Stomach (tissue), 9 donors: ENCODE measurements around the gene CPNE9. TPM values are rescaled to one million over a fixed set of nuclear protein-coding genes. Genes with fewer than 3 reads are reported as not detected.
A peak's percentile ranks its signal among the peaks of the same experiment; 100 is the strongest.

ENCODE experiments used
- DNase-seq, 2 donors: peaks; one replicate each; pipeline versions ENCODE4 v3.0.0 to v3.0.0-alpha.2; 2013 to 2019
- H3K27ac ChIP-seq, 5 donors: fragments of 200-600 bp in 4 of 5; sonication (generic) in 4 of 5; one replicate each; pipeline ENCODE4 v1.5.1; 2013 to 2019; ENCODE audit warnings: mild to moderate bottlenecking in 1 of 5, moderate library complexity in 1 of 5
- H3K27me3 ChIP-seq, 3 donors: fragments of 200-600 bp; sonication (generic); one replicate each; pipeline ENCODE4 v1.5.1; 2017 to 2019; ENCODE audit warnings: mixed run types in 1 of 3
- H3K36me3 ChIP-seq, 4 donors: fragments of 200-600 bp; sonication (generic); 1 replicate in 3 of 4; 2 replicates in 1 of 4; pipeline ENCODE4 v1.5.1; 2016 to 2019
- H3K4me1 ChIP-seq, 4 donors: fragments of 200-600 bp; sonication (generic); one replicate each; pipeline ENCODE4 v1.5.1; 2016 to 2019
- H3K4me3 ChIP-seq, 4 donors: fragments of 200-600 bp; sonication (generic) in 3 of 4; one replicate each; pipeline ENCODE4 v1.5.1; 2016 to 2019; ENCODE audit warnings: mild to moderate bottlenecking in 1 of 4
- H3K9me3 ChIP-seq, 4 donors: fragments of 200-600 bp; sonication (generic); one replicate each; pipeline ENCODE4 v1.5.1; 2016 to 2019
- EP300 ChIP-seq: sonication (generic); formaldehyde crosslinking; IDR thresholded peaks from one replicate; pipeline ENCODE4 v1.6.1; 2017; ENCODE audit warnings: antibody characterized with exemption
- POLR2A ChIP-seq, 4 donors: fragments of 450-650 bp; IDR thresholded peaks; one replicate each; pipeline ENCODE4 v1.6.1; 2016; ENCODE audit warnings: antibody characterized with exemption in 4 of 4, control low read depth in 2 of 4, mild to moderate bottlenecking in 1 of 4, moderate library complexity in 1 of 4
- POLR2AphosphoS5 ChIP-seq, 3 donors: sonication (generic); formaldehyde crosslinking; IDR thresholded peaks; one replicate each; pipeline ENCODE4 v1.6.1; 2016; ENCODE audit warnings: antibody characterized with exemption in 3 of 3
- WGBS, 5 donors: extraction: QIAGEN DNeasy Blood & Tissue Kit in 3 of 5; methylation state at CpG; one replicate each; pipeline versions ENCODE4 v1.1.5 to v1.1.7; 2013 to 2018; 5-methylcytosine and 5-hydroxymethylcytosine counted together
- intact Hi-C: fragments of 100-400 bp; cut with DNase I; formaldehyde crosslinking; loops from one replicate; pipeline ENCODE4 v1.15.1; 2023; ENCODE audit warnings: low total_unique reads
- polyA plus RNA-seq, 3 donors: library from polyadenylated mRNA; stranded (reverse); fragments of 200-250 nt; gene quantifications; one replicate each; pipeline ENCODE4 v1.2.3, GENCODE V29; 2013
- total RNA-seq, 5 donors: library from RNA; depleted of rRNA; stranded (reverse); fragments of >200 nt; gene quantifications; one replicate each; pipeline versions ENCODE4 v1.1.0 to v1.2.3, GENCODE V29; 2014 to 2016
- TF ChIP-seq, protein P1 (sequence below), 7 experiments: fragments of 450-650 bp in 4 of 7; fragments of 200-600 bp in 3 of 7; sonication (generic) in 3 of 7; IDR thresholded peaks; one replicate each; pipeline ENCODE4 v1.5.1; 2016 to 2019; ENCODE audit warnings: antibody characterized with exemption in 7 of 7, control low read depth in 2 of 7, mild to moderate bottlenecking in 1 of 7
- donor health status: healthy with polysubstance abuse.
- donor health status: Bipolar disorder and iron deficiency.
- donor health status: healthy.

The CPNE9 gene
- total and polyA plus RNA-seq, 8 donors = 0.10 to 0.19 TPM; not detected in 6

DNA sequence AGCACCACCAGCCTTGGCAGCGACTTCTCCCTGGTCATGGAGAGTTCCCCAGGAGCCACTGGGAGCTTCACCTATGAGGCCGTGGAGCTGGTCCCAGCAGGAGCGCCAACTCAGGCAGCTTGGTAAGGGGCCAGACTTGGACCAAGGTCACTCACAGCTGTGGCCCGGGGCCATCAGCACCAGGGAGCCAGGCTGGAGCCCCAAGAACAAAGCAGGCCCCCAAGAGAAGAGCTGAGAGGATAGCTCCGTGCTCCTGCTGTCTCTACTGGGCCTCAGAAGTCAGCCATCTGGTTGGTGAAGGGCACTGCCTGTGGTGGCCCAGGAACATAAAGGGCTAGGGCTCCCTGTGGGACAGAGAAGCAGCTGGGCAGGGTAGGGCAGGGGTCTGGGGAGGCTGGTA lies 14.7 kb upstream of the CPNE9 start:
- intact Hi-C loops = no loop called here

DNA sequence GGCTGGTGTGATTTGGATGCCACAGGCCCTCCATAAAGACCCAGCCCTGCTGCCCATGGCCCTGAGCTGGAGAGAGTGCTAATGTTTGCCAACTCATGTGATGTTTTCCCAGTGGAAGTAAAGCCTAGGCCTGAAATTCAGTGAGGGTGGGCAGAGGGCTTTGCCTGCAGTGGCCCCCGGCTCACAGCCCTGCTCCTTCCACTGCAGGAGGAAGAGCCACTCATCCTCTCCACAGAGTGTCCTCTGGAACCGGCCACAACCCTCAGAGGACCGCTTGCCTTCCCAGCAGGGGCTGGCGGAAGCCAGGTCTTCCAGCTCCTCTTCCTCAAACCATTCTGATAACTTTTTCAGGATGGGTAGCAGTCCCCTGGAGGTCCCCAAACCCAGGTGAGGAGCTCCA lies 13.9 kb upstream of the CPNE9 start:
- 95 to 100% (median 98%) methylated on average over 4 of the region's 4 CpGs; no CpG with 5 or more reads in 1 of the 5 donors for WGBS, 5 donors
- Histone ChIP-seq H3K4me3 (no peak overlapping the region), H3K27me3 (no peaks in the 10 kb centered on the region), H3K36me3 (peaks cover 73 to 100% (median 100%) of the 10 kb centered on the region in 4 donors), H3K27ac (no peak overlapping the region), H3K9me3 (no peaks in the 10 kb centered on the region), H3K4me1 (no peaks in the 10 kb centered on the region)
- DNase-seq = no peak
- intact Hi-C loops = no loop called here
- TF ChIP-seq EP300 = no peak
- TF ChIP-seq POLR2AphosphoS5 (IDR thresholded peaks at IDR 0.05) = no peak
- TF ChIP-seq, protein P1, sequence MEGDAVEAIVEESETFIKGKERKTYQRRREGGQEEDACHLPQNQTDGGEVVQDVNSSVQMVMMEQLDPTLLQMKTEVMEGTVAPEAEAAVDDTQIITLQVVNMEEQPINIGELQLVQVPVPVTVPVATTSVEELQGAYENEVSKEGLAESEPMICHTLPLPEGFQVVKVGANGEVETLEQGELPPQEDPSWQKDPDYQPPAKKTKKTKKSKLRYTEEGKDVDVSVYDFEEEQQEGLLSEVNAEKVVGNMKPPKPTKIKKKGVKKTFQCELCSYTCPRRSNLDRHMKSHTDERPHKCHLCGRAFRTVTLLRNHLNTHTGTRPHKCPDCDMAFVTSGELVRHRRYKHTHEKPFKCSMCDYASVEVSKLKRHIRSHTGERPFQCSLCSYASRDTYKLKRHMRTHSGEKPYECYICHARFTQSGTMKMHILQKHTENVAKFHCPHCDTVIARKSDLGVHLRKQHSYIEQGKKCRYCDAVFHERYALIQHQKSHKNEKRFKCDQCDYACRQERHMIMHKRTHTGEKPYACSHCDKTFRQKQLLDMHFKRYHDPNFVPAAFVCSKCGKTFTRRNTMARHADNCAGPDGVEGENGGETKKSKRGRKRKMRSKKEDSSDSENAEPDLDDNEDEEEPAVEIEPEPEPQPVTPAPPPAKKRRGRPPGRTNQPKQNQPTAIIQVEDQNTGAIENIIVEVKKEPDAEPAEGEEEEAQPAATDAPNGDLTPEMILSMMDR (IDR thresholded peaks at IDR 0.05) = no peak
- TF ChIP-seq POLR2A (IDR thresholded peaks at IDR 0.05) = no peak

More for the DNA sequence above, 14.7 kb upstream of the CPNE9 start:
- Histone ChIP-seq H3K4me1 (no peaks in the 10 kb centered on the region), H3K27ac (no peak overlapping the region), H3K36me3 (peaks cover 81 to 100% (median 100%) of the 10 kb centered on the region in 4 donors), H3K9me3 (no peaks in the 10 kb centered on the region), H3K27me3 (no peaks in the 10 kb centered on the region), H3K4me3 (no peak overlapping the region)
- DNase-seq = no peak
- TF ChIP-seq POLR2AphosphoS5 (IDR thresholded peaks at IDR 0.05) = no peak
- TF ChIP-seq, protein P1 (IDR thresholded peaks at IDR 0.05) = no peak
- 90 to 98% (median 93%) methylated on average over 4 to 5 of the region's 5 CpGs for WGBS, 5 donors

DNA sequence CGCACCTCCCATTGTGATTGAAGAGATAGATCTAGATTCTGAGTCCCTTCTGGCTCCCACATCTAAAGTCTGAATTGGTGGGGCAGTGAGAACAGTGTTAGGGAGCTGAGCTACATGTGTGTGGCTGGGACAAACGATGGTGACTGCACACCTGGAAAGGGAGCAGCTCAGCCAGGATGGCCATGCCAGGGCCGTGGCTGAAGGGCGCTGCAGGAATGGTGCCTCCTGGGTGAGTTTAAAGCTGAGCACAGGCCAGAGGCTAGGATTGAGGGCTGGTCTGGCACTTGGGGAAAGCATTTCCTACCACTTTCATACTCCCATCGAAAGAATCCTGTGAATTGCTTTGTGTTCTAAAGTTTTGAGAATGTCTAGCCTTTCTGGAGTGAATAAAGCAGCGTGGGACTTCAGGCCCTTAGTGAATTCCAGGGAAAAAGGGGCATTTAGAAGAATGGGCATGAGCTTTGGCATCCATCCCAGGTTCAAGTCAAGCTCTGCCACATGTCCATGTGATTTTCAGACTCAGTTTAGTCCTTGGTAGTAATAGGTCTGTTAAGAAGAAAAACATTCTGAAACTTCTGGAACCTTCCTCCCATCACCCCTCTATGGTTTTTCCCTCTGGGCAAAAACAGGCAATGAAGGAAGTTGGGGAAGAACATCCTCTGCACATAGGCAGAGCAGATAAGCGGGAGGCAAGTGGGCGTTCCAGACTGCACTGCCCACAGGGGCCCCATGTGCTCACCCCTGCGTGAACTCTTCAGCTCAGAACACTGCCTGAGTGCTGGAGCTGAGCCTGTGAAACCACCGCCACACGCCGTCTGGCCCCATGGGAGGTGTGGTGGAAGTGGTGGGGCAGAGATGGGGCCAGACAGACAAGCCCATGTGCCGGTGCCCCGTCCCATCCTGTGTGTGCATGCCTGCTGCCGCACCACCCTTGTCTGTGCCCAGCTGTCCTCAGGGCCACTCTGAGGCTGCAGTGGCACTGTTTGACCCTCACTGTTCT lies 12.9 kb upstream of the CPNE9 start:
- Histone ChIP-seq H3K27ac (no peak overlapping the region), H3K4me1 (no peaks in the 10 kb centered on the region), H3K4me3 (no peak overlapping the region), H3K27me3 (no peaks in the 10 kb centered on the region), H3K36me3 (peaks cover 70 to 100% (median 100%) of the 10 kb centered on the region in 4 donors), H3K9me3 (no peaks in the 10 kb centered on the region)
- intact Hi-C loops = no loop called here
- DNase-seq = peak in 1 of 2 donors; percentile 19
- WGBS, 5 donors = 80 to 92% (median 88%) methylated on average over 11 to 15 of the region's 15 CpGs
- TF ChIP-seq POLR2AphosphoS5 (IDR thresholded peaks at IDR 0.05) (no peak), POLR2A (IDR thresholded peaks at IDR 0.05) (no peak), EP300 (no peak)
- TF ChIP-seq, protein P1 (IDR thresholded peaks at IDR 0.05) = no peak

DNA sequence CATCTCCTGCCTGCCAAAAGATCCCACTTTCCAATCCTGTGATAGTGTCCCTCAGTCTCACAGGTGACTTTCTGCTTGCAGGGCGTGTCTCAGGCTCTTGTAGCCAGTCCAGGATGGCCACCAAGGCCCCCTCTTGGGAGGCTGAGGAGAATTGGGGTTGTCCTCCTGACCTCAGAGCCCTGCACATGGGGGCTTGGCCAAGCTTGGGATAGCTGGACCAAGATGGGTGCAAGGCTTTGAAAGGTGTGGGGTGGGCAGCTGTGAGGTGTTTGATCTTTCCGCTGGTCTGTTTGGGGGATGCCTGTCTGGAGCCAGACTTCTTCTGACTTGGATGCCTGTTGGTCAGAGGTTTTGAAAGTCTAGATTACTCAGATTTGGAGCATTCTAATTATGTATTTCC lies 12.0 kb upstream of the CPNE9 start:
- no peaks in the 10 kb centered on the region for H3K9me3 ChIP-seq
- no peak overlapping the region for H3K27ac ChIP-seq
- no peaks in the 10 kb centered on the region for H3K27me3 ChIP-seq
- H3K4me3 ChIP-seq = no peak overlapping the region
- H3K36me3 ChIP-seq = peaks cover 61 to 100% (median 100%) of the 10 kb centered on the region in 4 donors
- DNase-seq = no peak
- H3K4me1 ChIP-seq = no peaks in the 10 kb centered on the region
- intact Hi-C loops = no loop called here
- 80 to 100% (median 94%) methylated on average over 2 of the region's 2 CpGs for WGBS, 5 donors
- TF ChIP-seq EP300 = no peak
- TF ChIP-seq POLR2A (IDR thresholded peaks at IDR 0.05) = no peak
- TF ChIP-seq, protein P1 (IDR thresholded peaks at IDR 0.05) = no peak
- no peak for TF ChIP-seq POLR2AphosphoS5 (IDR thresholded peaks at IDR 0.05)
